Astrocyte (in vitro differentiated cells and primary cell): ENCODE data around the gene SPIRE2. TPM values are rescaled to one million over a fixed set of nuclear protein-coding genes. Genes with fewer than 3 reads are reported as not detected.

Experiments
- DNase-seq: peaks from one replicate; pipeline ENCODE4 v3.0.0-alpha.2; 2010; ENCODE audit warnings: low read depth
- FAIRE-seq: peaks from 2 replicates; lab custom pipeline; 2011; peaks lifted over from hg19 to GRCh38; lab: Jason Lieb, UNC
- H2AFZ ChIP-seq: 2 replicates; pipeline ENCODE4 v1.6.0; 2012; ENCODE audit warnings: low read depth, low read length, inconsistent platforms
- H3K27ac ChIP-seq: 2 replicates; pipeline ENCODE4 v1.5.1; 2011; ENCODE audit warnings: low read depth, low read length, inconsistent platforms
- H3K27me3 ChIP-seq: 2 replicates; pipeline ENCODE4 v1.6.0; 2011; ENCODE audit warnings: low read length, inconsistent platforms; ENCODE audit not compliant: insufficient read depth
- H3K36me3 ChIP-seq: 2 replicates; pipeline ENCODE4 v1.5.1; 2011; ENCODE audit warnings: low read length, inconsistent platforms; ENCODE audit not compliant: insufficient read depth
- H3K4me1 ChIP-seq: 2 replicates; pipeline ENCODE4 v1.5.1; 2011; ENCODE audit warnings: low read length, inconsistent platforms; ENCODE audit not compliant: insufficient read depth
- H3K4me2 ChIP-seq: 2 replicates; pipeline ENCODE4 v1.6.0; 2012; ENCODE audit warnings: low read length, inconsistent platforms
- H3K4me3 ChIP-seq: 2 replicates; pipeline ENCODE4 v1.5.1; 2011; ENCODE audit warnings: low read depth, mild to moderate bottlenecking, low read length, inconsistent platforms; ENCODE audit not compliant: insufficient read depth
- H3K79me2 ChIP-seq: 2 replicates; pipeline ENCODE4 v1.6.0; 2012; ENCODE audit warnings: mild to moderate bottlenecking, low read length, inconsistent platforms; ENCODE audit not compliant: insufficient read depth
- H3K9ac ChIP-seq: 2 replicates; pipeline ENCODE4 v1.6.0; 2012; ENCODE audit warnings: mild to moderate bottlenecking, low read length, inconsistent platforms
- H3K9me3 ChIP-seq: 2 replicates; pipeline ENCODE4 v1.5.1; 2012; ENCODE audit warnings: low read depth, mild to moderate bottlenecking, low read length, inconsistent platforms; ENCODE audit not compliant: insufficient read depth
- H4K20me1 ChIP-seq: 2 replicates; pipeline ENCODE4 v1.6.0; 2012; ENCODE audit warnings: low read length, inconsistent platforms; ENCODE audit not compliant: insufficient read depth
- H3K27ac Mint-ChIP-seq: one replicate; pipeline ENCODE4 v1.8.0; 2021; ENCODE audit warnings: mild to moderate bottlenecking, mixed read lengths; ENCODE audit not compliant: unreplicated experiment
- H3K27me3 Mint-ChIP-seq: one replicate; pipeline ENCODE4 v1.8.0; 2021; ENCODE audit warnings: low read depth, mixed read lengths; ENCODE audit not compliant: unreplicated experiment
- H3K36me3 Mint-ChIP-seq: one replicate; pipeline ENCODE4 v1.8.0; 2021; ENCODE audit warnings: low read depth, mixed read lengths; ENCODE audit not compliant: unreplicated experiment
- H3K4me1 Mint-ChIP-seq: one replicate; pipeline ENCODE4 v1.8.0; 2021; ENCODE audit warnings: low read depth, mixed read lengths; ENCODE audit not compliant: unreplicated experiment
- H3K4me3 Mint-ChIP-seq: one replicate; pipeline ENCODE4 v1.8.0; 2021; ENCODE audit warnings: mild to moderate bottlenecking, moderate library complexity, mixed read lengths; ENCODE audit not compliant: unreplicated experiment
- H3K9me3 Mint-ChIP-seq: one replicate; pipeline ENCODE4 v1.8.0; 2021; ENCODE audit warnings: mild to moderate bottlenecking, mixed read lengths; ENCODE audit not compliant: unreplicated experiment
- CTCF ChIP-seq: IDR thresholded peaks from 2 replicates; pipeline ENCODE4 v1.5.1; 2011; ENCODE audit warnings: low read depth, mild to moderate bottlenecking, inconsistent platforms, low read length, moderate library complexity; ENCODE audit not compliant: insufficient read depth
- EZH2 ChIP-seq: IDR thresholded peaks from 2 replicates; pipeline ENCODE4 v1.6.1; 2012; ENCODE audit warnings: mild to moderate bottlenecking, low read length, inconsistent platforms; ENCODE audit not compliant: insufficient read depth
- total RNA-seq: library from RNA; stranded (reverse); gene quantifications from 2 replicates; pipeline ENCODE4 v1.2.1, GENCODE V29; 2021

Gene SPIRE2
- total RNA-seq, 1 donor from 2014 or later: 3.2 TPM

DNA sequence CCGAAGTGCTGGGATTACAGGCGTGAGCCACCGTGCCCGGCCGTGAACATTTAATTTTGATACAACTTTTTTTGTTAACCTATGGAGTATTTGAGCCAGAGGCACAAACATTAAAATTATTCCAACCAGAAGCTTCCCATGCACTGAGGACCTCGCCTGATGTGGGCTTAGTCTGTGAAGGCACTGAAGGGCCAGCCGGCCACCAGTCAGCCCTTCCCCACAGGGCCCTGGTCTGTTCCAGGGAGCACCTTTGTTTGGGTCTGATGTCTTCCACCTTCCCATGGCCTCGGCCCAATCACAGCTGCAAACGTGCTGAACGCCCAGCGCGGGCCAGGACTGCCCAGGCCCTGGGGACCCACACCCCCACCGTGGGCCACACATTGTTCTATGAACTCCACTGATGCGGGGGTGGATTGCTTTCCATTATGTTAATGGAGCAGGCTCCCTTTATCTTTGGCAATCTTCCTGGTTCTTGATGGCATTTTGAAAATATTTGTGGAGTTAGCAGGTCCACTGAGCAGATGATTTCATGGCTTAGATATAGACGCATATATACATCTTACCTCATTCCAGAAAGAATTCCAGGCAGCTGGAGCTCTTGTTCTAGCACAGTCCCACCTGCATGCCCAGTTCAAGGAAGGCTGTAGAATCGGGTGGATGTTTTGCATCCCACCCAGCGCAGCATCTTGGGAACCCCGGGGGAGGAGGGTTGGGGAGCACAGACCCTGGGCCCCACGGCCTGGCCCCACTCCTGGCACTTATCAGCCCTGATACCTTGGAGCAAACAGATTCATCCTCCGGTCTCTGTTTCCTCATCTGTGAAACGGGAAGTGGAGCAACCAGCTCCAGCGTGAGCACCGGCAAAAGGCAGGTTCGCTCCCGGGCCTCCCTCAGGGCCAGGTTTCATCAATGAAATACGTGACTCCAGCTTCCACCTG, 14.5 kb downstream of the SPIRE2 start:
- Histone ChIP-seq H3K9me3 (no peaks in the 10 kb centered on the region), H3K36me3 (no peaks in the 10 kb centered on the region), H2AFZ (no peak overlapping the region), H3K27ac (peak overlapping the region; percentile 79), H3K27me3 (no peaks in the 10 kb centered on the region), H4K20me1 (no peaks in the 10 kb centered on the region), H3K9ac (peak overlapping the region; percentile 60), H3K4me3 (no peak overlapping the region), H3K4me2 (peak overlapping the region; percentile 67), H3K4me1 (peaks cover 14% of the 10 kb centered on the region), H3K79me2 (no peaks in the 10 kb centered on the region)
- peak; percentile 95 for DNase-seq
- TF ChIP-seq EZH2: no peak
- TF ChIP-seq CTCF: no peak
- peak overlapping the region; percentile 42 for H3K27ac Mint-ChIP-seq
- no peaks in the 10 kb centered on the region for H3K9me3 Mint-ChIP-seq
- H3K4me1 Mint-ChIP-seq: peaks cover 9% of the 10 kb centered on the region
- no peak overlapping the region for H3K4me3 Mint-ChIP-seq
- no peaks in the 10 kb centered on the region for H3K36me3 Mint-ChIP-seq
- H3K27me3 Mint-ChIP-seq: peaks cover 10% of the 10 kb centered on the region
- FAIRE-seq: no peak

- no peak overlapping the region for H2AFZ ChIP-seq
- Mint-ChIP-seq H3K27me3 (peaks cover 10% of the 10 kb centered on the region), H3K27ac (no peak overlapping the region), H3K4me3 (no peak overlapping the region), H3K36me3 (no peaks in the 10 kb centered on the region), H3K9me3 (no peaks in the 10 kb centered on the region), H3K4me1 (peaks cover 9% of the 10 kb centered on the region)
- FAIRE-seq (no peak), DNase-seq (no peak)
- no peaks in the 10 kb centered on the region for H3K79me2 ChIP-seq
- H3K9me3 ChIP-seq: no peaks in the 10 kb centered on the region
- no peaks in the 10 kb centered on the region for H4K20me1 ChIP-seq
- H3K4me2 ChIP-seq: peak overlapping the region; percentile 67
- H3K27me3 ChIP-seq: no peaks in the 10 kb centered on the region
- peak overlapping the region; percentile 79 for H3K27ac ChIP-seq
- H3K36me3 ChIP-seq: no peaks in the 10 kb centered on the region
- H3K4me3 ChIP-seq: no peak overlapping the region
- TF ChIP-seq CTCF (no peak), EZH2 (no peak)
- peaks cover 14% of the 10 kb centered on the region for H3K4me1 ChIP-seq
- peak overlapping the region; percentile 60 for H3K9ac ChIP-seq
These were observed 15.4 kb downstream of the SPIRE2 start for GRCh38 chr16:89843409-89844350.
